ENCODE measurements around the gene CDV3. TPM values are rescaled to one million over a fixed set of nuclear protein-coding genes. Genes with fewer than 3 reads are reported as not detected.

Gene CDV3
- total and polyA plus RNA-seq, 3 donors from 2014 or later: 104 to 179 (median 135) TPM

GRCh38 chr3:133588784-133589465, 15.4 kb downstream of the CDV3 start:
- Histone ChIP-seq H3K4me1 (no peaks in the 10 kb centered on the region), H3K36me3 (ENCODE audit: low read depth, missing control alignments) (no peaks in the 10 kb centered on the region), H3K9me3 (no peaks in the 10 kb centered on the region), H3K27ac (no peak overlapping the region), H3K4me3 (no peak overlapping the region), H3K27me3 (no peaks in the 10 kb centered on the region)
- 84 to 87% methylated on average over 2 of the region's 2 CpGs for WGBS, 2 donors
- intact Hi-C loops (cut with DNase I; ENCODE audit: low total_unique reads): no loop called here
- DNase-seq: no peak
- TF ChIP-seq CTCF (IDR thresholded peaks at IDR 0.05) (no peak), POLR2A (IDR thresholded peaks at IDR 0.05) (no peak)

- no peak for TF ChIP-seq CTCF (IDR thresholded peaks at IDR 0.05)
- no peak for TF ChIP-seq POLR2A (IDR thresholded peaks at IDR 0.05)
- 68% methylated on average over 8 of the region's 8 CpGs for WGBS, 2 donors
- Histone ChIP-seq H3K4me3 (no peak overlapping the region), H3K27me3 (no peaks in the 10 kb centered on the region), H3K9me3 (no peaks in the 10 kb centered on the region), H3K27ac (no peak overlapping the region), H3K36me3 (ENCODE audit: low read depth, missing control alignments) (no peaks in the 10 kb centered on the region), H3K4me1 (no peaks in the 10 kb centered on the region)
- no peak for DNase-seq
- intact Hi-C loops (cut with DNase I; ENCODE audit: low total_unique reads): no loop called here
These were observed 16.0 kb downstream of the CDV3 start for GRCh38 chr3:133589503-133589902.

GRCh38 chr3:133591271-133591742, 17.8 kb downstream of the CDV3 start:
- Histone ChIP-seq H3K36me3 (ENCODE audit: low read depth, missing control alignments) (no peaks in the 10 kb centered on the region), H3K27me3 (no peaks in the 10 kb centered on the region), H3K4me1 (no peaks in the 10 kb centered on the region), H3K9me3 (no peaks in the 10 kb centered on the region), H3K27ac (no peak overlapping the region), H3K4me3 (no peak overlapping the region)
- TF ChIP-seq CTCF (IDR thresholded peaks at IDR 0.05): no peak
- no peak for TF ChIP-seq POLR2A (IDR thresholded peaks at IDR 0.05)
- WGBS, 2 donors: 89 to 90% methylated on average over 3 of the region's 3 CpGs
- no peak for DNase-seq
- intact Hi-C loops (cut with DNase I; ENCODE audit: low total_unique reads): no loop called here

GRCh38 chr3:133592843-133593242, 19.4 kb downstream of the CDV3 start:
- Histone ChIP-seq H3K27ac (no peak overlapping the region), H3K4me1 (no peaks in the 10 kb centered on the region), H3K4me3 (no peak overlapping the region), H3K36me3 (ENCODE audit: low read depth, missing control alignments) (no peaks in the 10 kb centered on the region), H3K9me3 (no peaks in the 10 kb centered on the region), H3K27me3 (no peaks in the 10 kb centered on the region)
- DNase-seq: no peak
- TF ChIP-seq CTCF (IDR thresholded peaks at IDR 0.05) (no peak), POLR2A (IDR thresholded peaks at IDR 0.05) (no peak)
- 88 to 91% methylated on average over 5 of the region's 5 CpGs for WGBS, 2 donors
- intact Hi-C loops (cut with DNase I; ENCODE audit: low total_unique reads): no loop called here

GRCh38 chr3:133593243-133593642, 19.8 kb downstream of the CDV3 start:
- no peak for DNase-seq
- 77 to 84% methylated on average over 2 of the region's 2 CpGs for WGBS, 2 donors
- H3K27ac ChIP-seq: no peak overlapping the region
- H3K36me3 ChIP-seq (ENCODE audit: low read depth, missing control alignments): no peaks in the 10 kb centered on the region
- H3K4me3 ChIP-seq: no peak overlapping the region
- no peak for TF ChIP-seq CTCF (IDR thresholded peaks at IDR 0.05)
- TF ChIP-seq POLR2A (IDR thresholded peaks at IDR 0.05): no peak
- H3K9me3 ChIP-seq: no peaks in the 10 kb centered on the region
- no peaks in the 10 kb centered on the region for H3K27me3 ChIP-seq
- H3K4me1 ChIP-seq: no peaks in the 10 kb centered on the region
- intact Hi-C loops (cut with DNase I; ENCODE audit: low total_unique reads): no loop called here
